Hepatocyte (in vitro differentiated cells): ENCODE measurements around the gene NXPH4.

Experiments used
- CTCF ChIP-seq: fragments of 200-600 bp; sonication (generic); IDR thresholded peaks from 2 replicates; pipeline ENCODE4 v1.5.1; 2016; ENCODE audit warnings: antibody characterized with exemption, mild to moderate bottlenecking; ENCODE audit not compliant: poor library complexity
- EZH2 ChIP-seq: fragments of 200-600 bp; sonication (generic); IDR thresholded peaks from 2 replicates; pipeline ENCODE4 v1.6.1; 2016; ENCODE audit warnings: antibody characterized with exemption, mild to moderate bottlenecking, borderline replicate concordance
- EZH2phosphoT487 ChIP-seq: fragments of 200-600 bp; sonication (generic); IDR thresholded peaks from one replicate; pipeline ENCODE4 v1.6.1; 2018; ENCODE audit warnings: antibody characterized with exemption, mild to moderate bottlenecking, low read depth, moderate library complexity; ENCODE audit not compliant: unreplicated experiment, severe bottlenecking

- TF ChIP-seq CTCF (no peak), EZH2 (no peak), EZH2phosphoT487 (no peak)
Measured at GRCh38 chr12:57250541-57250940, 33.9 kb downstream of the NXPH4 start.
